ENCODE results near the gene INTS1.
A peak's percentile ranks its signal among the peaks of the same experiment; 100 is the strongest.

INTS1 gene

GRCh38 chr7:1503390-1503789 is 799 bp downstream of the INTS1 start:
- peak overlapping the region; percentile 97 for H3K4me3 ChIP-seq (ENCODE audit: control insufficient read depth, low read depth, low read length)
- TF ChIP-seq, protein P1, sequence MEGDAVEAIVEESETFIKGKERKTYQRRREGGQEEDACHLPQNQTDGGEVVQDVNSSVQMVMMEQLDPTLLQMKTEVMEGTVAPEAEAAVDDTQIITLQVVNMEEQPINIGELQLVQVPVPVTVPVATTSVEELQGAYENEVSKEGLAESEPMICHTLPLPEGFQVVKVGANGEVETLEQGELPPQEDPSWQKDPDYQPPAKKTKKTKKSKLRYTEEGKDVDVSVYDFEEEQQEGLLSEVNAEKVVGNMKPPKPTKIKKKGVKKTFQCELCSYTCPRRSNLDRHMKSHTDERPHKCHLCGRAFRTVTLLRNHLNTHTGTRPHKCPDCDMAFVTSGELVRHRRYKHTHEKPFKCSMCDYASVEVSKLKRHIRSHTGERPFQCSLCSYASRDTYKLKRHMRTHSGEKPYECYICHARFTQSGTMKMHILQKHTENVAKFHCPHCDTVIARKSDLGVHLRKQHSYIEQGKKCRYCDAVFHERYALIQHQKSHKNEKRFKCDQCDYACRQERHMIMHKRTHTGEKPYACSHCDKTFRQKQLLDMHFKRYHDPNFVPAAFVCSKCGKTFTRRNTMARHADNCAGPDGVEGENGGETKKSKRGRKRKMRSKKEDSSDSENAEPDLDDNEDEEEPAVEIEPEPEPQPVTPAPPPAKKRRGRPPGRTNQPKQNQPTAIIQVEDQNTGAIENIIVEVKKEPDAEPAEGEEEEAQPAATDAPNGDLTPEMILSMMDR (IDR thresholded peaks at IDR 0.05; ENCODE audit: control insufficient read depth, insufficient read depth, low read depth, low read length, missing control alignments), result no peak
- no peak for DNase-seq (ENCODE audit: low read depth)

DNA sequence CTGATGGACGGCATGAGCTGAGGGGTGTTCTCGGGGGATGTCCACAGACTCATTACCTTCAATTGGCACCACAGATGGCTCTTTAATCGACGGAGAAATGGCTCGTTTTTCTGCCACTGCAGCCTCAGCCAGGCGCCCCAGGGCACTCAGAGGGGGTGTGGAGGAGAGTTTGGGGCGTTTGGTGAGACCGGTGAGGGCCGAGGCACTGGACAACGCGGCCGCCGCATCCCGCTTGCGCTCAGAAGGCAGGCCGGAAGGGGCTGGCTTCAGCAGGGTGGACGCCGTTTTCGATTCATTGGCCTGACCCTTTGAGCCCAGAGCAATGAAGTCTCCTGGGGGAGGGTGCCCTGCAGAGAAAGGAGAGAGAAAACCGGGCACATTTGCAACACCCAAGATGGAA is 1.3 kb downstream of the INTS1 start:
- TF ChIP-seq, protein P1 (IDR thresholded peaks at IDR 0.05; ENCODE audit: control insufficient read depth, insufficient read depth, low read depth, low read length, missing control alignments), result no peak
- H3K4me3 ChIP-seq (ENCODE audit: control insufficient read depth, low read depth, low read length), result peak overlapping the region; percentile 97
- DNase-seq (ENCODE audit: low read depth), result no peak

DNA sequence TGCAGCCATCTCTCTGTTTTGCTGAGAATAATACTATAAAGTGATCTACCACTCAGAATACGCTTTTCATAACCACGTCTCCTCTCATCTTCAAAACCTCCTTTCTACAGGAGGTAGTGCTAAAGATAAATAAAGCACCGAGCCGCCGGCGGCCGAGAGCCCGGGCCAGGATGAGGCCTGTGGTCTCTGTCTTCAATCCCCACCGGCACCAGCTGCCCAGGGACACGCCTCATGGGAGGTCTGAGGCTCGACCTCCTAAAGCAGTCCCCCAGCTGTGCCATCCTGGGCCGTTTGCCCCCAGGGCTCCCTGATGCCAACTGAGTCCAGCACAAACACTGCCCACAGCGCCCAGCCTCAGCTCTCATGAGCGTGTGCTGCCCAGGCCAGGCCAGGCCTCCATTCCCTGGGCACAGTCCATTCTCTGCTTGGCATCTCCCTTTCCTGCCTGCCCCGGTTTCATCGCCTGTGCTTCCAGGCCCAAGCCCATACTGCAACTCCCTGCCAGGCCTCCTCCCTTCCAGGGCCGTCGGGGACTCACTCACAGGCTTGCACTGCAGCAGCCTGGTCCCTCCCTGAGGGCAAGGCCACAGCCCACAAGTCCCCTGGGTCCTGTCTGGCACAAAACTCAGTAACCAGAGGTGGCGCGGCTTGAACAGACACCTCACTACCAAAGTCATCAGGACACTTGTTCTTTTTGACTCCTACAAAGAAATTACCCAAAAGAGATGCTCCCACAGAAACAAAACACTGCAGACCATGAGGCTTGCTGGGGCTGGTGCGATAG is 2.5 kb downstream of the INTS1 start:
- H3K4me3 ChIP-seq (ENCODE audit: control insufficient read depth, low read depth, low read length), result no peak overlapping the region
- TF ChIP-seq, protein P1 (IDR thresholded peaks at IDR 0.05; ENCODE audit: control insufficient read depth, insufficient read depth, low read depth, low read length, missing control alignments), result no peak
- DNase-seq (ENCODE audit: low read depth), result no peak

- DNase-seq (ENCODE audit: low read depth), result no peak
- H3K4me3 ChIP-seq (ENCODE audit: control insufficient read depth, low read depth, low read length), result no peak overlapping the region
- TF ChIP-seq, protein P1 (IDR thresholded peaks at IDR 0.05; ENCODE audit: control insufficient read depth, insufficient read depth, low read depth, low read length, missing control alignments), result no peak
Measured at GRCh38 chr7:1500064-1500807, 4.0 kb downstream of the INTS1 start.

GRCh38 chr7:1499367-1500029 is 4.7 kb downstream of the INTS1 start:
- TF ChIP-seq, protein P1 (IDR thresholded peaks at IDR 0.05; ENCODE audit: control insufficient read depth, insufficient read depth, low read depth, low read length, missing control alignments), result no peak
- no peak for DNase-seq (ENCODE audit: low read depth)
- H3K4me3 ChIP-seq (ENCODE audit: control insufficient read depth, low read depth, low read length), result no peak overlapping the region

GRCh38 chr7:1498370-1499305 is 5.6 kb downstream of the INTS1 start:
- TF ChIP-seq, protein P1 (IDR thresholded peaks at IDR 0.05; ENCODE audit: control insufficient read depth, insufficient read depth, low read depth, low read length, missing control alignments), result no peak
- DNase-seq (ENCODE audit: low read depth), result no peak
- no peak overlapping the region for H3K4me3 ChIP-seq (ENCODE audit: control insufficient read depth, low read depth, low read length)
